HEK293 (cell line): ENCODE results near the gene PLCB3.

Experiments used
- EGR2 ChIP-seq: fragments of 450-650 bp; formaldehyde crosslinking; IDR thresholded peaks from 2 replicates; pipeline ENCODE4 v1.5.1; 2016; ENCODE audit warnings: low read depth, missing biosample characterization, missing genetic modification characterization
- KLF10 ChIP-seq: fragments of 450-650 bp; IDR thresholded peaks from 2 replicates; pipeline ENCODE4 v1.5.1; 2018; ENCODE audit warnings: missing biosample characterization, mild to moderate bottlenecking, missing genetic modification characterization
- MEIS1 ChIP-seq: sonication (generic); formaldehyde crosslinking; IDR thresholded peaks from 2 replicates; pipeline ENCODE4 v1.8.1; 2022; ENCODE audit warnings: missing genetic modification reagents, mild to moderate bottlenecking, borderline replicate concordance
- OSR2 ChIP-seq: fragments of 450-650 bp; formaldehyde crosslinking; IDR thresholded peaks from 2 replicates; pipeline ENCODE4 v1.5.1; 2016; ENCODE audit warnings: missing biosample characterization, missing genetic modification characterization
- PRDM4 ChIP-seq: fragments of 450-650 bp; formaldehyde crosslinking; IDR thresholded peaks from 2 replicates; pipeline ENCODE4 v1.5.1; 2017; ENCODE audit warnings: missing biosample characterization, missing genetic modification characterization
- SCRT2 ChIP-seq: fragments of 450-650 bp; formaldehyde crosslinking; IDR thresholded peaks from 2 replicates; pipeline ENCODE4 v1.5.1; 2016; ENCODE audit warnings: missing biosample characterization, missing genetic modification characterization
- SP7 ChIP-seq: fragments of 450-650 bp; formaldehyde crosslinking; IDR thresholded peaks from 2 replicates; pipeline ENCODE4 v1.5.1; 2016; ENCODE audit warnings: missing biosample characterization, missing genetic modification characterization
- ZNF112 ChIP-seq: fragments of 450-650 bp; formaldehyde crosslinking; IDR thresholded peaks from 2 replicates; pipeline ENCODE4 v1.5.0; 2017; ENCODE audit warnings: missing biosample characterization, missing genetic modification characterization
- ZNF132 ChIP-seq: fragments of 450-650 bp; formaldehyde crosslinking; IDR thresholded peaks from 2 replicates; pipeline ENCODE4 v1.5.1; 2017; ENCODE audit warnings: missing biosample characterization, missing genetic modification characterization, borderline replicate concordance
- ZNF133 ChIP-seq: fragments of 450-650 bp; formaldehyde crosslinking; IDR thresholded peaks from 2 replicates; pipeline ENCODE4 v1.5.1; 2016; ENCODE audit warnings: missing biosample characterization, missing genetic modification characterization
- ZNF18 ChIP-seq: fragments of 450-650 bp; formaldehyde crosslinking; IDR thresholded peaks from 2 replicates; pipeline ENCODE4 v1.5.1; 2016; ENCODE audit warnings: missing biosample characterization, missing genetic modification characterization
- ZNF214 ChIP-seq: fragments of 450-650 bp; formaldehyde crosslinking; IDR thresholded peaks from 2 replicates; pipeline ENCODE4 v1.5.1; 2017; ENCODE audit warnings: missing biosample characterization, mild to moderate bottlenecking, missing genetic modification characterization, borderline replicate concordance
- ZNF223 ChIP-seq: fragments of 450-650 bp; formaldehyde crosslinking; IDR thresholded peaks from 2 replicates; pipeline ENCODE4 v1.5.1; 2016; ENCODE audit warnings: missing biosample characterization, missing genetic modification characterization
- ZNF335 ChIP-seq: fragments of 450-650 bp; formaldehyde crosslinking; conservative IDR thresholded peaks from 2 replicates; pipeline ENCODE4 v1.5.1; 2016; ENCODE audit warnings: missing biosample characterization, missing genetic modification characterization
- ZNF423 ChIP-seq: fragments of 450-650 bp; formaldehyde crosslinking; IDR thresholded peaks from 2 replicates; pipeline ENCODE4 v1.5.1; 2016; ENCODE audit warnings: missing biosample characterization, missing genetic modification characterization
- ZNF510 ChIP-seq: fragments of 450-650 bp; formaldehyde crosslinking; IDR thresholded peaks from 2 replicates; pipeline ENCODE4 v1.5.1; 2018; ENCODE audit warnings: mild to moderate bottlenecking, missing genetic modification characterization, missing biosample characterization; ENCODE audit not compliant: insufficient replicate concordance
- ZNF529 ChIP-seq: fragments of 450-650 bp; formaldehyde crosslinking; IDR thresholded peaks from 2 replicates; pipeline ENCODE4 v1.5.1; 2017; ENCODE audit warnings: missing genetic modification characterization, missing biosample characterization; ENCODE audit not compliant: insufficient replicate concordance
- ZNF555 ChIP-seq: fragments of 450-650 bp; formaldehyde crosslinking; conservative IDR thresholded peaks from 2 replicates; pipeline ENCODE4 v1.5.1; 2017; ENCODE audit warnings: missing biosample characterization, mild to moderate bottlenecking, missing genetic modification characterization, inconsistent platforms
- ZNF558 ChIP-seq: fragments of 450-650 bp; formaldehyde crosslinking; IDR thresholded peaks from 2 replicates; pipeline ENCODE4 v1.5.1; 2016; ENCODE audit warnings: missing biosample characterization, missing genetic modification characterization
- ZNF560 ChIP-seq: fragments of 450-650 bp; formaldehyde crosslinking; IDR thresholded peaks from 2 replicates; pipeline ENCODE4 v1.5.1; 2017; ENCODE audit warnings: missing biosample characterization, missing genetic modification characterization, borderline replicate concordance
- ZNF785 ChIP-seq: fragments of 450-650 bp; formaldehyde crosslinking; IDR thresholded peaks from 2 replicates; pipeline ENCODE4 v1.5.1; 2016; ENCODE audit warnings: missing biosample characterization, missing genetic modification characterization
- ZSCAN23 ChIP-seq: fragments of 450-650 bp; formaldehyde crosslinking; IDR thresholded peaks from 2 replicates; pipeline ENCODE4 v1.5.1; 2016; ENCODE audit warnings: missing biosample characterization, missing genetic modification characterization
- TF ChIP-seq, protein P1 (sequence below): fragments of 450-650 bp; formaldehyde crosslinking; IDR thresholded peaks from 2 replicates; pipeline ENCODE4 v1.5.1; 2016; ENCODE audit warnings: missing biosample characterization, missing genetic modification characterization
- TF ChIP-seq, protein P2 (sequence below): fragments of 450-650 bp; formaldehyde crosslinking; IDR thresholded peaks from 2 replicates; pipeline ENCODE4 v1.5.1; 2016; ENCODE audit warnings: missing biosample characterization, missing genetic modification characterization
- TF ChIP-seq, protein P3 (sequence below): sonication (generic); formaldehyde crosslinking; IDR thresholded peaks from 2 replicates; pipeline ENCODE4 v1.8.1; 2022; ENCODE audit warnings: mild to moderate bottlenecking, moderate library complexity, missing genetic modification reagents
- TF ChIP-seq, protein P4 (sequence below): fragments of 450-650 bp; formaldehyde crosslinking; IDR thresholded peaks from 2 replicates; pipeline ENCODE4 v1.5.1; 2016; ENCODE audit warnings: missing biosample characterization, missing genetic modification characterization, borderline replicate concordance
- TF ChIP-seq, protein P5 (sequence below): fragments of 450-650 bp; formaldehyde crosslinking; IDR thresholded peaks from 2 replicates; pipeline ENCODE4 v1.5.1; 2016; ENCODE audit warnings: missing biosample characterization, missing genetic modification characterization, low read depth

Gene PLCB3

DNA sequence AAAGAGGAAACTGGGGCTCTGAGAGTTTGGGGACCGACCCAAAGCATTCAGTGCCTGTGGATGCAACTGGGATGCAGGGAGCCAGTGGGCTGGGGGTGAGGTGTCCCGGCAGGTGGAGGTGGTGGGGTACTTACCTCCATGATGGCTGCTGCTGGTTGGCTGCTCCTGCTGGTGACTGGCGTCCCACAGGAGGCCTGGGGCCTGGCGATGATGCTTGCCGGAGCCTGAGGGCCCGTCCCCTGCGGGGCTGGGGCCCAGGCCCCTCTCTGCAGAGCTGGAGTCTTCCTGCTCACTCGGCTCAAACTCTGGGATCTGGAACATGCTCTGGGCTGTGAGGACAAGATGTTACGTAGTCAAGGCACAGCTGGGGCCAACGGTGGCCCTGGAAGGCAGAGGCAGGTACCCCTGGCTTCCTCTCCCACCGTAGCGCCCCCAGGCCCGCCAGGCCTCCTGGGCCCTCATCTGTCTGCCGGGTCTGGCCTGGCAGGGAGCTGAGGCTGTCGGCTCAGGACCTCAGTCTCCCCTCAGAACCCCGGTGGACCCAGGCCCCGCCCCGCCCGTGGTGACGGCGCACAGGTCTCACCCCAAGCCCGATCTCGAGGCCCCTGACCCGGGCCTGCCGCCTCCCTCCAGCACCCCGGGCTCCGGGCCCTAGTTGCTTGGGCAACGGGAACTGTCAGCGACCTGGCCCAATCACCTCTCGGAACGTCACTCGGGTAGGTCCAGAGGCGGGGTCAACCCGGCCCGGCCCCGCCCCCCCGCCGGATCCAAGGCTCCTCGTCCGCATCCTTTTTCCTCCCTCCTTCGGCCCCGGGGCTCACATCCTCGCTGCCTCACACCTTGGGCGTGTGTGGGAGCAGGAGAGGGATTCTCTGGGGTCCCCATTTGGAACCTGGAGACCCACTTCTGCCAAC, 33.0 kb downstream of the PLCB3 start, which contains the start of gene BAD (continued):
- TF ChIP-seq ZNF18 (tag by site-specific recombination) (no peak), SCRT2 (tag by site-specific recombination) (no peak), EGR2 (tag by site-specific recombination) (no peak), ZNF423 (tag by site-specific recombination) (no peak), ZNF214 (tag by site-specific recombination) (no peak), ZNF555 (tag by site-specific recombination) (no peak), SP7 (tag by site-specific recombination) (peak; percentile 28; the same call in 1 of the 2 replicates), MEIS1 (CRISPR knock-in tag) (no peak), ZNF223 (tag by site-specific recombination) (no peak), ZSCAN23 (tag by site-specific recombination) (no peak), ZNF133 (tag by site-specific recombination) (no peak), ZNF112 (tag by site-specific recombination) (no peak), ZNF560 (tag by site-specific recombination) (no peak), ZNF558 (tag by site-specific recombination) (no peak), ZNF529 (no peak), KLF10 (no peak), OSR2 (tag by site-specific recombination) (no peak), PRDM4 (tag by site-specific recombination) (no peak), ZNF132 (tag by site-specific recombination) (no peak), ZNF510 (no peak), ZNF785 (tag by site-specific recombination) (no peak), ZNF335 (tag by site-specific recombination) (peak; percentile 93)
- TF ChIP-seq, protein P1, sequence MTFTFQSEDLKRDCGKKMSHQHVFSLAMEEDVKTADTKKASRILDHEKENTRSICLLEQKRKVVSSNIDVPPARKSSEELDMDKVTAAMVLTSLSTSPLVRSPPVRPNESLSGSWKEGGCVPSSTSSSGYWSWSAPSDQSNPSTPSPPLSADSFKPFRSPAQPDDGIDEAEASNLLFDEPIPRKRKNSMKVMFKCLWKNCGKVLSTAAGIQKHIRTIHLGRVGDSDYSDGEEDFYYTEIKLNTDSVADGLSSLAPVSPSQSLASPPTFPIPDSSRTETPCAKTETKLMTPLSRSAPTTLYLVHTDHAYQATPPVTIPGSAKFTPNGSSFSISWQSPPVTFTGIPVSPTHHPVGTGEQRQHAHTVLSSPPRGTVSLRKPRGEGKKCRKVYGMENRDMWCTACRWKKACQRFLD (tag by site-specific recombination) = no peak
- TF ChIP-seq, protein P2, sequence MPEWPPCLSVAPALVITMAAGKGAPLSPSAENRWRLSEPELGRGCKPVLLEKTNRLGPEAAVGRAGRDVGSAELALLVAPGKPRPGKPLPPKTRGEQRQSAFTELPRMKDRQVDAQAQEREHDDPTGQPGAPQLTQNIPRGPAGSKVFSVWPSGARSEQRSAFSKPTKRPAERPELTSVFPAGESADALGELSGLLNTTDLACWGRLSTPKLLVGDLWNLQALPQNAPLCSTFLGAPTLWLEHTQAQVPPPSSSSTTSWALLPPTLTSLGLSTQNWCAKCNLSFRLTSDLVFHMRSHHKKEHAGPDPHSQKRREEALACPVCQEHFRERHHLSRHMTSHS (tag by site-specific recombination) = no peak
- TF ChIP-seq, protein P3, sequence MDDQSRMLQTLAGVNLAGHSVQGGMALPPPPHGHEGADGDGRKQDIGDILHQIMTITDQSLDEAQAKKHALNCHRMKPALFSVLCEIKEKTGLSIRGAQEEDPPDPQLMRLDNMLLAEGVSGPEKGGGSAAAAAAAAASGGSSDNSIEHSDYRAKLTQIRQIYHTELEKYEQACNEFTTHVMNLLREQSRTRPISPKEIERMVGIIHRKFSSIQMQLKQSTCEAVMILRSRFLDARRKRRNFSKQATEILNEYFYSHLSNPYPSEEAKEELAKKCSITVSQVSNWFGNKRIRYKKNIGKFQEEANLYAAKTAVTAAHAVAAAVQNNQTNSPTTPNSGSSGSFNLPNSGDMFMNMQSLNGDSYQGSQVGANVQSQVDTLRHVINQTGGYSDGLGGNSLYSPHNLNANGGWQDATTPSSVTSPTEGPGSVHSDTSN = no peak; the same call in 1 of the 2 replicates
- TF ChIP-seq, protein P4, sequence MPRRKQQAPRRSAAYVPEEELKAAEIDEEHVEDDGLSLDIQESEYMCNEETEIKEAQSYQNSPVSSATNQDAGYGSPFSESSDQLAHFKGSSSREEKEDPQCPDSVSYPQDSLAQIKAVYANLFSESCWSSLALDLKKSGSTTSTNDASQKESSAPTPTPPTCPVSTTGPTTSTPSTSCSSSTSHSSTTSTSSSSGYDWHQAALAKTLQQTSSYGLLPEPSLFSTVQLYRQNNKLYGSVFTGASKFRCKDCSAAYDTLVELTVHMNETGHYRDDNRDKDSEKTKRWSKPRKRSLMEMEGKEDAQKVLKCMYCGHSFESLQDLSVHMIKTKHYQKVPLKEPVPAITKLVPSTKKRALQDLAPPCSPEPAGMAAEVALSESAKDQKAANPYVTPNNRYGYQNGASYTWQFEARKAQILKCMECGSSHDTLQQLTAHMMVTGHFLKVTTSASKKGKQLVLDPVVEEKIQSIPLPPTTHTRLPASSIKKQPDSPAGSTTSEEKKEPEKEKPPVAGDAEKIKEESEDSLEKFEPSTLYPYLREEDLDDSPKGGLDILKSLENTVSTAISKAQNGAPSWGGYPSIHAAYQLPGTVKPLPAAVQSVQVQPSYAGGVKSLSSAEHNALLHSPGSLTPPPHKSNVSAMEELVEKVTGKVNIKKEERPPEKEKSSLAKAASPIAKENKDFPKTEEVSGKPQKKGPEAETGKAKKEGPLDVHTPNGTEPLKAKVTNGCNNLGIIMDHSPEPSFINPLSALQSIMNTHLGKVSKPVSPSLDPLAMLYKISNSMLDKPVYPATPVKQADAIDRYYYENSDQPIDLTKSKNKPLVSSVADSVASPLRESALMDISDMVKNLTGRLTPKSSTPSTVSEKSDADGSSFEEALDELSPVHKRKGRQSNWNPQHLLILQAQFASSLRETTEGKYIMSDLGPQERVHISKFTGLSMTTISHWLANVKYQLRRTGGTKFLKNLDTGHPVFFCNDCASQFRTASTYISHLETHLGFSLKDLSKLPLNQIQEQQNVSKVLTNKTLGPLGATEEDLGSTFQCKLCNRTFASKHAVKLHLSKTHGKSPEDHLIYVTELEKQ (tag by site-specific recombination) = no peak
- TF ChIP-seq, protein P5, sequence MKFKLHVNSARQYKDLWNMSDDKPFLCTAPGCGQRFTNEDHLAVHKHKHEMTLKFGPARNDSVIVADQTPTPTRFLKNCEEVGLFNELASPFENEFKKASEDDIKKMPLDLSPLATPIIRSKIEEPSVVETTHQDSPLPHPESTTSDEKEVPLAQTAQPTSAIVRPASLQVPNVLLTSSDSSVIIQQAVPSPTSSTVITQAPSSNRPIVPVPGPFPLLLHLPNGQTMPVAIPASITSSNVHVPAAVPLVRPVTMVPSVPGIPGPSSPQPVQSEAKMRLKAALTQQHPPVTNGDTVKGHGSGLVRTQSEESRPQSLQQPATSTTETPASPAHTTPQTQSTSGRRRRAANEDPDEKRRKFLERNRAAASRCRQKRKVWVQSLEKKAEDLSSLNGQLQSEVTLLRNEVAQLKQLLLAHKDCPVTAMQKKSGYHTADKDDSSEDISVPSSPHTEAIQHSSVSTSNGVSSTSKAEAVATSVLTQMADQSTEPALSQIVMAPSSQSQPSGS = no peak
